AG09309 (cell line): ENCODE measurements around the gene GOLGA8N.
A peak's percentile ranks its signal among the peaks of the same experiment; 100 is the strongest.

Experiments used
- DNase-seq: peaks from one replicate; pipeline ENCODE4 v3.0.0-alpha.2; 2010; ENCODE audit warnings: low read depth
- H3K4me3 ChIP-seq: 2 replicates; pipeline ENCODE4 v1.5.1; 2011; ENCODE audit warnings: mild to moderate bottlenecking, low read depth, low read length, moderate library complexity; ENCODE audit not compliant: control insufficient read depth
- CTCF ChIP-seq: IDR thresholded peaks from 2 replicates; pipeline ENCODE4 v1.5.1; 2011; ENCODE audit warnings: mild to moderate bottlenecking, low read depth, low read length, inconsistent platforms; ENCODE audit not compliant: insufficient read depth, control insufficient read depth; ENCODE audit errors: missing control alignments

GOLGA8N gene

GRCh38 chr15:32649342-32649741 is 56.1 kb downstream of the GOLGA8N start:
- no peak overlapping the region for H3K4me3 ChIP-seq
- no peak for DNase-seq
- peak; percentile 63 for TF ChIP-seq CTCF

- peak; percentile 95 for TF ChIP-seq CTCF
- H3K4me3 ChIP-seq: no peak overlapping the region
- DNase-seq: peak; percentile 35
Measured at GRCh38 chr15:32651229-32651837, 58.1 kb downstream of the GOLGA8N start.

GRCh38 chr15:32652178-32652577 is 58.9 kb downstream of the GOLGA8N start:
- no peak for TF ChIP-seq CTCF
- no peak overlapping the region for H3K4me3 ChIP-seq
- DNase-seq: no peak

GRCh38 chr15:32656091-32656490 is 62.8 kb downstream of the GOLGA8N start:
- TF ChIP-seq CTCF: no peak
- no peak for DNase-seq

GRCh38 chr15:32656496-32656895 is 63.2 kb downstream of the GOLGA8N start:
- TF ChIP-seq CTCF: no peak
- no peak for DNase-seq
- H3K4me3 ChIP-seq: no peak overlapping the region

More at GRCh38 chr15:32656091-32656490, 62.8 kb downstream of the GOLGA8N start:
- H3K4me3 ChIP-seq: no peak overlapping the region
